GM19438 (cell line): ENCODE measurements around the gene KRTAP21-1.
"Not testable (repeated sequence)": the region's sequence is repeated elsewhere in the genome, so short reads cannot be mapped to it uniquely, and the experiment has no call there.

Experiments
- ATAC-seq: cut with Tn5 transposase; IDR thresholded peaks from one replicate; pipeline ENCODE4 v1.9.1; 2021; ENCODE audit warnings: low read depth; ENCODE audit not compliant: unreplicated experiment

Gene KRTAP21-1

GRCh38 chr21:30755328-30755727 is at the start of gene KRTAP21-1:
Gene KRTAP21-1 (minus strand): TSS chr21:30755428. CDS start chr21:30755378, 50 bp downstream.
- not testable (repeated sequence) for ATAC-seq

- ATAC-seq = no peak
Observed at GRCh38 chr21:30800605-30801004, 45.4 kb upstream of the KRTAP21-1 start.

- ATAC-seq = no peak
Observed at GRCh38 chr21:30793581-30794314, 38.5 kb upstream of the KRTAP21-1 start.

GRCh38 chr21:30779249-30779648 is 24.0 kb upstream of the KRTAP21-1 start:
- no peak for ATAC-seq

GRCh38 chr21:30769724-30770431 is 14.7 kb upstream of the KRTAP21-1 start:
- no peak for ATAC-seq

GRCh38 chr21:30760776-30761175 is 5.5 kb upstream of the KRTAP21-1 start:
- ATAC-seq = no peak

- no peak for ATAC-seq
Observed at GRCh38 chr21:30758306-30758705, 3.1 kb upstream of the KRTAP21-1 start.

GRCh38 chr21:30747159-30747558 is 8.1 kb downstream of the KRTAP21-1 start, which contains the start of gene KRTAP21-2:
Gene KRTAP21-2 (minus strand): TSS chr21:30747259. CDS start chr21:30747202, 57 bp downstream.
- ATAC-seq = no peak

- no peak for ATAC-seq
Observed at GRCh38 chr21:30740462-30740861, 14.8 kb downstream of the KRTAP21-1 start.

- ATAC-seq = no peak
Observed at GRCh38 chr21:30733026-30733425, 22.2 kb downstream of the KRTAP21-1 start.

GRCh38 chr21:30726726-30727125 is 28.5 kb downstream of the KRTAP21-1 start:
- ATAC-seq = no peak

- no peak for ATAC-seq
Observed at GRCh38 chr21:30719401-30719800, 35.8 kb downstream of the KRTAP21-1 start.

GRCh38 chr21:30718239-30718909 is 36.9 kb downstream of the KRTAP21-1 start, which contains the start of gene KRTAP21-3:
Gene KRTAP21-3 (minus strand): TSS chr21:30718777. CDS start chr21:30718759, 18 bp downstream.
- ATAC-seq = no peak

GRCh38 chr21:30717105-30717504 is 38.1 kb downstream of the KRTAP21-1 start:
- no peak for ATAC-seq

GRCh38 chr21:30714946-30715345 is 40.3 kb downstream of the KRTAP21-1 start:
- no peak for ATAC-seq

GRCh38 chr21:30714456-30714855 is 40.8 kb downstream of the KRTAP21-1 start:
- ATAC-seq = no peak

- ATAC-seq = no peak
Observed at GRCh38 chr21:30713766-30714165, 41.5 kb downstream of the KRTAP21-1 start.

GRCh38 chr21:30710499-30710898 is 44.7 kb downstream of the KRTAP21-1 start:
- ATAC-seq = no peak

GRCh38 chr21:30707409-30707808 is 47.8 kb downstream of the KRTAP21-1 start:
- ATAC-seq = no peak
